Measurements from ENCODE around the gene NBAS. TPM values are rescaled to one million over a fixed set of nuclear protein-coding genes. Genes with fewer than 3 reads are reported as not detected.

NBAS gene
- total RNA-seq, 2 experiments from 2014 or later = 24.3 to 25.5 TPM

- Mint-ChIP-seq H3K27me3 (no peaks in the 10 kb centered on the region), H3K27ac (no peak overlapping the region), H3K9me3 (no peaks in the 10 kb centered on the region), H3K36me3 (ENCODE audit: low read depth) (no peaks in the 10 kb centered on the region), H3K4me1 (ENCODE audit: low read depth) (no peaks in the 10 kb centered on the region), H3K4me3 (no peak overlapping the region)
- ChIA-PET POLR2A (no interaction called here), CTCF (no interaction called here)
- no peak for TF ChIP-seq CTCF (IDR thresholded peaks at IDR 0.05)
- H3K4me3 ChIP-seq (ENCODE audit: low read length) = no peak overlapping the region
- peaks cover 0 to 3% of the 10 kb centered on the region in 2 experiments for H3K9me3 ChIP-seq (ENCODE audit: control insufficient read depth in 1 of 2, insufficient read depth in 1 of 2, low read length in 2 of 2)
- intact Hi-C loops (cut with DNase I, micrococcal nuclease) = no loop called here
- no peaks in the 10 kb centered on the region for H3K4me1 ChIP-seq (ENCODE audit: insufficient read depth, low read length)
- no peak for ATAC-seq (ENCODE audit: poor library complexity)
- H3K27me3 ChIP-seq (ENCODE audit: control insufficient read depth in 1 of 2, insufficient read depth in 2 of 2, low read length in 2 of 2) = no peaks in the 10 kb centered on the region
- no peak for DNase-seq
- H3K36me3 ChIP-seq (ENCODE audit: insufficient read depth, low read length) = no peaks in the 10 kb centered on the region
- H3K27ac ChIP-seq (ENCODE audit: low read depth in 1 of 2, low read length in 2 of 2) = no peak overlapping the region
Observed at GRCh38 chr2:15133461-15133860, 427.7 kb downstream of the NBAS start.

- DNase-seq = no peak
- Mint-ChIP-seq H3K4me3 (no peak overlapping the region), H3K36me3 (ENCODE audit: low read depth) (no peaks in the 10 kb centered on the region), H3K4me1 (ENCODE audit: low read depth) (no peaks in the 10 kb centered on the region), H3K27ac (no peak overlapping the region), H3K27me3 (no peaks in the 10 kb centered on the region), H3K9me3 (no peaks in the 10 kb centered on the region)
- Histone ChIP-seq H3K4me1 (ENCODE audit: insufficient read depth, low read length) (no peaks in the 10 kb centered on the region), H3K27me3 (ENCODE audit: control insufficient read depth in 1 of 2, insufficient read depth in 2 of 2, low read length in 2 of 2) (no peaks in the 10 kb centered on the region), H3K27ac (ENCODE audit: low read depth in 1 of 2, low read length in 2 of 2) (no peak overlapping the region), H3K36me3 (ENCODE audit: insufficient read depth, low read length) (no peaks in the 10 kb centered on the region), H3K4me3 (ENCODE audit: low read length) (no peak overlapping the region), H3K9me3 (ENCODE audit: control insufficient read depth in 1 of 2, insufficient read depth in 1 of 2, low read length in 2 of 2) (peaks cover 0 to 6% of the 10 kb centered on the region in 2 experiments)
- CTCF ChIA-PET = no interaction called here
- no peak for TF ChIP-seq CTCF (IDR thresholded peaks at IDR 0.05)
- ATAC-seq (ENCODE audit: poor library complexity) = no peak
- POLR2A ChIA-PET = no interaction called here
- intact Hi-C loops (cut with DNase I, micrococcal nuclease) = no loop called here
Observed at GRCh38 chr2:15128846-15129245, 432.3 kb downstream of the NBAS start.

- no peak for TF ChIP-seq CTCF (IDR thresholded peaks at IDR 0.05)
- no peak overlapping the region for H3K27ac ChIP-seq (ENCODE audit: low read depth in 1 of 2, low read length in 2 of 2)
- Mint-ChIP-seq H3K9me3 (no peaks in the 10 kb centered on the region), H3K27me3 (no peaks in the 10 kb centered on the region), H3K4me3 (no peak overlapping the region), H3K4me1 (ENCODE audit: low read depth) (no peaks in the 10 kb centered on the region), H3K36me3 (ENCODE audit: low read depth) (no peaks in the 10 kb centered on the region), H3K27ac (no peak overlapping the region)
- CTCF ChIA-PET = no interaction called here
- ATAC-seq (ENCODE audit: poor library complexity) = no peak
- intact Hi-C loops (cut with DNase I, micrococcal nuclease) = no loop called here
- no peaks in the 10 kb centered on the region for H3K27me3 ChIP-seq (ENCODE audit: control insufficient read depth in 1 of 2, insufficient read depth in 2 of 2, low read length in 2 of 2)
- no peak overlapping the region for H3K4me3 ChIP-seq (ENCODE audit: low read length)
- POLR2A ChIA-PET = no interaction called here
- no peaks in the 10 kb centered on the region for H3K36me3 ChIP-seq (ENCODE audit: insufficient read depth, low read length)
- H3K4me1 ChIP-seq (ENCODE audit: insufficient read depth, low read length) = no peaks in the 10 kb centered on the region
- H3K9me3 ChIP-seq (ENCODE audit: control insufficient read depth in 1 of 2, insufficient read depth in 1 of 2, low read length in 2 of 2) = peaks cover 0 to 6% of the 10 kb centered on the region in 2 experiments
- DNase-seq = no peak
Observed at GRCh38 chr2:15127876-15128275, 433.3 kb downstream of the NBAS start.

All from CD4-positive, alpha-beta T cell (primary cell).